NCI-H2029 (cell line): Measurements from ENCODE around the gene NFATC2IP.
"Not testable (repeated sequence)": the region's sequence is repeated elsewhere in the genome, so short reads cannot be mapped to it uniquely, and the experiment has no call there.

Source experiments
- DNase-seq: peaks from one replicate; lab custom pipeline; 2025; lab: John Stamatoyannopoulos, UW

Gene NFATC2IP

DNA sequence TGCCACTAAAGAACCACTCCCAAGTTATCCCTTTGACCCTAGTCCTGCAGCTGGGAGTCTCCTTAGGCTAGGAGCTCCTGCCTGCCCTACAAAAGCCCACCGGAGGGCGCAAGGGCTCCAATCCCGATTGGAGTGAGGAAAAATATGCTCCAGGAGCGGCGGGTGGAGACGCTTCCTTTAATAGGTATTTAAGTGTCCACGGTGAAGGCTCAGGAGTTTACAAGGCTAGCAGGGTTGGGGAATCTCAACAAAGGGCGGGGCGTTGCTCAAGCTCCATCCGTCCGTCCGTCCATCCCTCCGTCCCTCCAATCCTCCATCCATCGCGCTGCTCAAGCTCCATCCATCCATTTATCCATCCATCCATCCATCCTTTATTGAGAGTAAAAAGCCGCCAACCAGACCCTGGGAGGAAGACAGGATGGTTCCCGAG lies 23.3 kb downstream of the NFATC2IP start:
- peak; percentile 12 for DNase-seq

DNA sequence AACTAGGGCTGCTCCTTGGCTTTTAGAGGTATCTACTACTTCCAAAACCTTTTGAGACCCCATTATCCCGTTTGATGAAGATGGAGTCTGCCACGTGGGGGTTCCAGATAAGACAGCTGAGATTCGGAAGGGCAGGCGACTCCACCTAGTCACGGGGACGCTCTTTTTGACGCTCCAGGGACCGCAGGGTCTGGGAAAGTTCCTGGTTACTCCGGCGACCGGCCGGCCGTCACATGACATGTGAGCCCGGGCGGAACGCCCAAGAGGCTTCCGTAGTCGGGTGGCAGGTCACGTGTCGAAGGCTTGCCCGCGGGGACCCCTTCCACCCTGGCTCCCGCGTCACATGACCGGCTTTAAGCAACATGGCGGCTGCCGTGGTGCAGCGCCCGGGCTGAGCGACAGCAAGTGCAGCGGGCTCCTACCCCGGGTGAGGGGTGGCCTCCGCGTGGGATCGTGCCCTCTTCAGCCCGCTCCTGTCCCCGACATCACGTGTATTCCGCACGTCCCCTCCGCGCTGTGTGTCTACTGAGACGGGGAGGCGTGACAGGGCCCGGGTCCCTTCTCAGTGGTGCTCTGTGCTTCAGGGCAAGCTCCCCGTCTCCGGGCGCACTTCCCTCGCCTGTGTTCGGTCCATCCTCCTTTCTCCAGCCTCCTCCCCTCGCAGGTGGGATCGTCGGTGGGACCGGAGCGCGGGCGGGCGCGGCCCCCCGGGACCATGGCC lies 23.9 kb downstream of the NFATC2IP start, which contains the start of gene SPNS1:
Gene SPNS1 (plus strand): TSS at position 342 of the 721 bp plus-strand sequence. CDS start 374 bp downstream, at position 716.
- DNase-seq, result peak; percentile 91

DNA sequence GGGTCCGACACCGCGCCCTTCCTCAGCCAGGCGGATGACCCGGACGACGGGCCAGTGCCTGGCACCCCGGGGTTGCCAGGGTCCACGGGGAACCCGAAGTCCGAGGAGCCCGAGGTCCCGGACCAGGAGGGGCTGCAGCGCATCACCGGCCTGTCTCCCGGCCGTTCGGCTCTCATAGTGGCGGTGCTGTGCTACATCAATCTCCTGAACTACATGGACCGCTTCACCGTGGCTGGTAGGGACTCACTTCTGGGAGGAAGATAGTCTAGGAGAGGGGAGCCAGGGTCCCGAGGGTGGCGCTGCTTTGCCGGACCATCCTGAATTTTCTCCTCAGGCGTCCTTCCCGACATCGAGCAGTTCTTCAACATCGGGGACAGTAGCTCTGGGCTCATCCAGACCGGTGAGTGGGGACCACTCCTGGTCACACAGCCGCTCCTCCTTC lies 24.4 kb downstream of the NFATC2IP start:
- DNase-seq, result no peak

DNA sequence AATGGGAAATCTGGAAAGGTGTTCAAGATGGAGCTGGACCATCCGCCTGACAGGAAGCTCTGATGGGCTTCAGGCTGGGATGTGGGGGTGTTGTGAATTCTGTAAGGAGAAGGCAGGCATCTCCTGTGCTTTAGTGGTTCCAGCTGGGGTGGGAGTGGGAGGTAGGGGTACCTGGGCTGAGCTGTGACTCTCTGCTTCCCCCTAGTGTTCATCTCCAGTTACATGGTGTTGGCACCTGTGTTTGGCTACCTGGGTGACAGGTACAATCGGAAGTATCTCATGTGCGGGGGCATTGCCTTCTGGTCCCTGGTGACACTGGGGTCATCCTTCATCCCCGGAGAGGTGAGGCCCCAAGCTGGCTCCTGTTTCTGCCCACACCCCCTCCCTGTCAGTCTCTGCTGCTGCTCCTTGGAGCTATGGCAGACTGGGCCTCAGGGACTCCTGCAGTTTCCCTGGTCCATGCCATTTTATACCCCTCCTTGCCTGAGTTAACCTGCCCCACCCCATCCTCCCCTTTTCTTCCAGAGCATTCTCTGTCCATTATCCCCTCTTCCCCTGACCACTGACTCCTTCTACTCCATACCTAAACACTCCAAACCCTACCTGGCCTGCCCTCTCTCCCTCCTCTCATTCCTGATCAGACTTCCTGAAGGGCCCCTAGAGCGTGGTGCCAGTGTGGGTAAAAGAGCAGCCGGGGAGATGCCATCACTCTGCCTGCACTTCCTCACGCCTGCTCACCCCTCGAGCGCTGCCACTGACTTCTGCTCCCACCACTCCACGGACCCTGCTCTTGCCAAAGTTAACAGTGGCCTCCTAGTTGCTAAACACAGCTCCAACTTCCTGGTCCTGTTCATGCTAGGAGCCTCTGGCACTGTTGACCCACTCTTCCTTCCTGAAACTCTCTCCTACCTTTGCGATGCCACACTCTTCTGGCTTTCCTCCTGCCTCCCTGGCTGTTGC lies 27.2 kb downstream of the NFATC2IP start:
- DNase-seq, result peak; percentile 11

DNA sequence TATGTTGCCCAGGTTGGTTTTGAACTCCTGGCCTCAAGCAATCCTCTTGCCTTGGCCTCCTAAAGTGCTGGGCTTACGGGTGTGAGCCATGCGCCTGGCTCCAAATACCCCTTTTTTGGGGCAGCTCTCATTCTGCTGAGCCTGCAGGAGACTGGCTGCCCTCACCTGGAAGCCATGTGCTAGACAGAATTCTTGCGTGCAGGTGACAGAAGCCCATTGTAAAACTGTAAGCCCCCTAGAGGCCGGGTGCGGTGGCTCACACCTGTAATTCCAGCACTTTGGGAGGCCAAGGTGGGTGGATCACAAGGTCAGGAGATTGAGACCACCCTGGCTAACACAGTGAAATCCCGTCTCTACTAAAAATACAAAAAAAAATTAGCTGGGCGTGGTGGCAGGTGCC lies 29.6 kb downstream of the NFATC2IP start:
- not testable (repeated sequence) for DNase-seq

DNA sequence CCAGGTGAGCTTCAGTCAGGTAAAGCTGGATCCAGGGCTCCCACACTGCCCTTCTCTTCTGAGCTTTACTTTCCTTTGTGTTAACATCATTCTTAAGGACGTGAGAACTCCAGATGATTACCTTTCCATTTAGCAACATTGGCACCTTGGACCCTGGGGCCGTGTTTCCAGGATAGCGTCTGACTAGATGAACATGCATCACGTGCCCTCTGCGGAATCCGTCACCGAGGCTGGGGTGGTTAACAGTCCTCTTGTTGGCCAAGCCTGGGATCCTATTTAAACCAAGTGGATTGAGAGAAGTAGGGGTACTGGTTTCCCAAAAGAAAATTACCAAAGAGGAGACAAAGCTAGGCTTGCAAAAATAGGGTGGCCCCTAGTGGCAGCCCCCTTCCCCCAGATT lies 30.2 kb downstream of the NFATC2IP start:
- no peak for DNase-seq

DNA sequence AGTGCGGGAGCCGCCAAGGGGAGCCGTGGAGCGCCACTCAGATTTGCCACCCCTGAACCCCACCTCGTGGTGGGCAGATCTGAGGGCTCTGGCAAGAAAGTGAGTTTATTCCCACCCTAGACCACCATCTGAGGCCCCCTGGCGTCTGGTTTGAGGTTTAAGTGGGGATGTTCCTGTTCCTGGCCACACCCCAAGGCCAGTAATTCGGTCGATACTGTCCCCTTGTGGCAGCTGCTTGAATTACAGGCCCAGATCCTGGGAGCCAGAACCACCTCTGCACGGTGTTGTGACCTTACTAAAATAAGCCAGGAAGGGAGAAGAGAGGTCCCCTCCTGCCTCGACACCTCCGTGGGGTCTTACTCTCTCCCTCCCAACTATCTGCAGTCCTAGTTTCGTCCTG lies 30.8 kb downstream of the NFATC2IP start:
- DNase-seq, result no peak

DNA sequence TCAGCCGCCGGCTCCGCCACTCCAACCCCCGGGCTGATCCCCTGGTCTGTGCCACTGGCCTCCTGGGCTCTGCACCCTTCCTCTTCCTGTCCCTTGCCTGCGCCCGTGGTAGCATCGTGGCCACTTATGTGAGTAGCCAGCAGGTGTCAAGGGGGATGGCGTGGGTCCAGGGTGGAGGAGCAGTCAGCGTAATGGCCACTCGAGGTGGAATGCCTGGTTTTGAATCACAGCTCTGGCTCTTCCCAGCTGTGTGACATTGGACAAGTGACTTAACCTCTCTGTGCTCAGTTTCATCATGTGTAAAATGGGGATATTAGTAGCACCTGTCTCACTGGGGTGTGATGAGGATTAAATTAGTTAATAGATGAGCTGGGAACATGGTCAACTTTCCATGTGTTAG lies 31.7 kb downstream of the NFATC2IP start:
- DNase-seq, result no peak

DNA sequence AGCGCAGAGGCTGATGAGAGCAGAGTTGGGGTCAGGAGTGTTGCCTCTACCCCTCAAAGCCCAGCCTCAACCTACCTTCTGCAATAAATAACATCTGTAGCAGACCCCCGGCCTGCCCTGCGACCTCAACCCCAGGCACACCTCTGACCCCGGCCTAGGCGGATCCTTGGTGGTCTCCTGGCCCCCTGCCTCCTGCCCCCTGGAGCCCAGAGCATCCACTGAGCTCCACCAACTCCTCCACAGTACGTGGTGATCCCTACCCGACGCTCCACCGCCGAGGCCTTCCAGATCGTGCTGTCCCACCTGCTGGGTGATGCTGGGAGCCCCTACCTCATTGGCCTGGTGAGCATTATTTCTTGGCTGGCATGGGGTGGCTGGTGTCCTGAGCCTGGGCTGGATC lies 32.2 kb downstream of the NFATC2IP start:
- DNase-seq, result no peak

DNA sequence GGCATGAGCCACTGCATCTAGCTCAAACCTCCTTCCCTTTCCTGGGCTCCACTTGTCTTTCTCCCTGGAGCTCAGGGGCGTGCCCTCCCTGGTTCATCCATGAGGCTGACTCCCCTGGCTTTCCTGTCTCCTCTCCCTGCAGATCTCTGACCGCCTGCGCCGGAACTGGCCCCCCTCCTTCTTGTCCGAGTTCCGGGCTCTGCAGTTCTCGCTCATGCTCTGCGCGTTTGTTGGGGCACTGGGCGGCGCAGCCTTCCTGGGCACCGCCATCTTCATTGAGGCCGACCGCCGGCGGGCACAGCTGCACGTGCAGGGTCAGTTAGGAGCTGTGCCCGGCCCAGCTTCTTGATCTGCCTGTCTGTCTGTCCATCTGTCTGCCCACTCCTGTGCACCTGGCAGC lies 32.9 kb downstream of the NFATC2IP start:
- no peak for DNase-seq

DNA sequence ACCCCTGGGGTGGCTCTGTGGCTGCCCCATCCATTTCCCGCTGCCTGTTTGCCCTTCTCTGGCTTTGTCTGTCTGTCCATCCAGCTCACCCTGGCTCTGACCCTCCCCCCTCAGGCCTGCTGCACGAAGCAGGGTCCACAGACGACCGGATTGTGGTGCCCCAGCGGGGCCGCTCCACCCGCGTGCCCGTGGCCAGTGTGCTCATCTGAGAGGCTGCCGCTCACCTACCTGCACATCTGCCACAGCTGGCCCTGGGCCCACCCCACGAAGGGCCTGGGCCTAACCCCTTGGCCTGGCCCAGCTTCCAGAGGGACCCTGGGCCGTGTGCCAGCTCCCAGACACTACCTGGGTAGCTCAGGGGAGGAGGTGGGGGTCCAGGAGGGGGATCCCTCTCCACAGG lies 33.4 kb downstream of the NFATC2IP start:
- no peak for DNase-seq

DNA sequence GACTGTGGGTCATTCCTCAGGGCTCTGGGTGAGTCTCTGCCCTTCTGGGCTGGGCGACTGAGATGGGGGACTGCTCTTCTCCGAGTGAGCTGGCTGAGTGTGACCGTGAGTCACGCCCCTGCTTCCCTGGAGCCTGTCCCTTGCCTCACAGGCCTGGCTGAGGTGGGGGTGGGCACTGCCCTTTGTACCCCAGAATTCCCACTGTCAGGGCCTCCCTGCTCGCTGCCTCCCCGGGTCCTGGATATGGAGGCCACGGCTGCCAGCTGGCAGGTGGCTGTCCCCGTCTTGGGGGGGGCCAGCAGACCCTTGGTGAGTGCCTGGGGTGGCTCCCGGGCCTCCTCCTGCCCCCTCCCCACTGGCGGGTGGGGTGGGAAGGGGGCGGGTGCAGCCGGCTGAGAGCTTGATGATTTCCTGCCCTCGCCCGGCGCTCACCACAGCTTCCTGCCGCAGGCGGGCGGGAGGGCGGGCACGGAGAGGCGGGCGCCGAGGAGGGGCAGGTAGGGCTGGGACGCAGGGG lies 33.9 kb downstream of the NFATC2IP start, which contains the start of gene LAT:
Gene LAT (plus strand): TSS at position 434 of the 517 bp plus-strand sequence. CDS start 366 bp downstream, outside the sequence.
- no peak for DNase-seq

DNA sequence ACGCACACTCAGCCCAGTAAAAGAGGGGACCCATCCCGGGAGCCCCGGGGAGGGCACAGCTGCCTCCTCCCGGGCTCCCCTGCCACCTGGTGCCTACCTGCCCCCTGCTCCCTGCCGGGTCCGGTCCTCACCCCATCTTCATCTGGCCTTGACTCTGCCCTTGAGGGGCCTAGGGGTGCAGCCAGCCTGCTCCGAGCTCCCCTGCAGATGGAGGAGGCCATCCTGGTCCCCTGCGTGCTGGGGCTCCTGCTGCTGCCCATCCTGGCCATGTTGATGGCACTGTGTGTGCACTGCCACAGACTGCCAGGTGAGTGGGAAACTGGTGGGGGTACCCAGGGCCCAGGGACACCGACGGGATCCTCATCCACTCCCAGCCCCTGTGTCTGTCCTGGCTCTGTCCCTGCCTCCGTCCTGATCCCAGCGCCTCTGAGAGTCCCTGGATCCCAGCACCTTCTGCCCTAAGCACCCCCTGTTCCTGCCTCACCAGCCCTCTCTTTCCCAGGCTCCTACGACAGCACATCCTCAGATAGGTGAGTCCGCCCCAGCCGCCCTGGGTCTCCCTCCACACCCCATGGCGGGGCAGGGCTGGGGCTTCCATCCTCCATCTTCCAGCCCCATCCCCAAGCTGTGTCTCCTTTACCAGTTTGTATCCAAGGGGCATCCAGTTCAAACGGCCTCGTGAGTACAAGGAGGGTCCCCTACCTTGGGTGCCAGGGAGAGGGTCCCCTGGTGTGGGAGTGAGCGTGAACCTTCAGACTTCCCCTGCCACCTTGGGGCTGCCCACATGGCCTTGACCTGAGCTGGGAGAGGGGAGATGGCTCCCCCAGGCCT lies 34.7 kb downstream of the NFATC2IP start:
- DNase-seq, result no peak

DNA sequence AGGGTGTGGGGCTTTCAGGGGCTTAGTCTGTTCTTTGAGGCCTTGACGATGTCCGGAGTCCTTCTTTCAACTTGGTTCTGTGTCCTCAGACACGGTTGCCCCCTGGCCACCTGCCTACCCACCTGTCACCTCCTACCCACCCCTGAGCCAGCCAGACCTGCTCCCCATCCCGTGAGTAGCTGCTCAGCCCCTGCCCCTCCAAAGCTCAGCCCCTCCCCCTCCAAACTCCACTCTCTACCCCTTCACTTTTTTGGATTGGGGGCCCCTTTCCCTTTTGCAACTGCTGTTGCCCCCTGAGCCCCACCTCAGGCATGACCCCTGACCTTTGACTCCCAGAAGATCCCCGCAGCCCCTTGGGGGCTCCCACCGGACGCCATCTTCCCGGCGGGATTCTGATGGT lies 35.3 kb downstream of the NFATC2IP start:
- DNase-seq, result no peak

DNA sequence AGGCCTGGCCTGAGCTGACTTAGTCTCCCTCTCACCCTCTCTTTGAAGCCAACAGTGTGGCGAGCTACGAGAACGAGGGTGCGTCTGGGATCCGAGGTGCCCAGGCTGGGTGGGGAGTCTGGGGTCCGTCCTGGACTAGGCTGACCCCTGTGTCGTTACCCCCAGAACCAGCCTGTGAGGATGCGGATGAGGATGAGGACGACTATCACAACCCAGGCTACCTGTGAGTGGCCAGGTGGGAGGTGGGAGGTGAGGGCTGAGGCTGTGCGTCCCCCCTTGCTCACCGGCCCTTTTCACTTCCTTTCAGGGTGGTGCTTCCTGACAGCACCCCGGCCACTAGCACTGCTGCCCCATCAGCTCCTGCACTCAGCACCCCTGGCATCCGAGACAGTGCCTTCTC lies 35.8 kb downstream of the NFATC2IP start:
- no peak for DNase-seq

DNA sequence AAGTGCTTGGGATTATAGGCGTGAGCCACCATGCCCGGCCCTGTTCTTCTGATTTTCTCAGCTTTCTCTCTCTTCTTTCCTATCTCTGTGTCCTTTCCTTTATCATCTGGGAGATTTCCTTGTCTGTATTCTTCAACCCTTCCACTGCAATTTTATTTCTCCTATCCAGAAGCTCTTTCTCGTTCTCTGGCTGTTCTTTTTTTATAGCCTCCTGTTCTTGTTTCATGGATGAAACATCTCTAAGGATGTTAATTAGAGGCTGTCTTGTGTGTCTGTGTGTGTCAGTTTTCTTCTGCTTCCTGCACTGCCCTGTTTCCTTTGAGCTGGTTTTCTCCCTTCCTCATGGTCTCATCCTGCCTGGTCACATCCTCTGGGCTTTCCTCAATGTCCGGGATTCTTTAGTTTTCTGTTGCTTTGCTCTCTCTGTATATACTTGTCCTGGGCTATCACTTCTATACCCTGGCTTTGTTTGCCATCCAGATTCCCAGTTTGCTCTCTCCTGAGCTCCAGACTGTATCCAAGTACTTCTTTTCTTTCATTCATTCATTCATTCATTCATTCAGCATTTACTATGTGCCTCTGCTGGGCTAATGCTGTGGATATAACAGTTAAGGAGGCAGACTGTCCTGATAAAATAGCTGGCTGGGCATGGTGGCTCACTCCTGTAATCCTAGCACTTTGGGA lies 36.6 kb downstream of the NFATC2IP start:
- no peak for DNase-seq

DNA sequence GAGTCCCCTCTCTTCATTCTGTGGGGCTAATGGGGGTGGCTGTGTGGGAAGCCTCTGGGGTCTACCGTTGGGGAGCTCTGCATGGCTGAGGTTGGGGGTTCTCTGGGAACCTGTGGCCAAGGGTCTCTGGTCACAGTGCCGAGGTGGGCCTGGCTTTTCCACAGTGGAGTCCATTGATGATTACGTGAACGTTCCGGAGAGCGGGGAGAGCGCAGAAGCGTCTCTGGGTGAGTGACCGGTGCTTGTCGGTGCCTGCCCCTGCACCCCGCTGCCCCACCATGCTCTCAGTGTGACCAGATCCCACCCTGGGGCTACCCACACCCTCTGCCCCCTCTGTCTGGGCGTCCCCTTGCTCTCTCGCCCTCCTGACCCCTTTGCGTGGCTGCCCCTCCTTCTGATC lies 38.6 kb downstream of the NFATC2IP start:
- DNase-seq, result no peak

DNA sequence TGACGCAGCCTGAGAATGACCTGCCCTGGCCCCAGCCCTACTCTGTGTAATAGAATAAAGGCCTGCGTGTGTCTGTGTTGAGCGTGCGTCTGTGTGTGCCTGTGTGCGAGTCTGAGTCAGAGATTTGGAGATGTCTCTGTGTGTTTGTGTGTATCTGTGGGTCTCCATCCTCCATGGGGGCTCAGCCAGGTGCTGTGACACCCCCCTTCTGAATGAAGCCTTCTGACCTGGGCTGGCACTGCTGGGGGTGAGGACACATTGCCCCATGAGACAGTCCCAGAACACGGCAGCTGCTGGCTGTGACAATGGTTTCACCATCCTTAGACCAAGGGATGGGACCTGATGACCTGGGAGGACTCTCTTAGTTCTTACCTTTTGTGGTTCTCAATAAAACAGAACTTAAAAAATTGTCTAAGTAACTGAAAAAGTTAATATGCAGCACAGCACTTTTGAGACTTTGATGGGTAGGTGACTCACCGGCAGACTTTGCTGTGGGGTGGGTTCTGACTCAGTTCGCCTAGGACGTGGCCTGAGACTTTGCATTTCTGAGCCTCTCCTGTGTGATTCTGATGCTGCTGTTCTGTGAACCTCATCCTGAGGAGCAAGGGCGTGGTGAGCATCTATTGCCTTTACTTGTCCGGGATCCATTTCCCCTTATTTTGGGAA lies 39.8 kb downstream of the NFATC2IP start:
- DNase-seq, result no peak

DNA sequence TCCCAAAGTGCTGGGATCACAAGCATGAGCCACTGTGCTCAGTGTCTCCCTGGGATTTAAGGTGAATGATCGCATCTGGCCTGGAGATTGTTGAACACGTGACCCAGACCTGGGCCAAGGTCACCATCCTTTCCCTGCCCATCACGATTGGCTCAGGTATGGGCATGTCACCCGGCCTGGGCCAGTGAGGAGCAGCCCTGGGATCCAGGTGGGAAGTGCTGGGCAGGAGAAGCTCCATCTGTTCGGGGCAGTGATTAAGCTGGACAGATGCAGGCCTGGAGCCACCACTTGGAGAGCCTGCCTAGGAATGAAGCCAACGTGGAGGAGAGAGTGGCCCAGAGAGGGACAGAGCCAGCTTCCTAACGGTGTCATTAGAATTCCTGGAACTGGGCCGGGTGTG lies 41.0 kb downstream of the NFATC2IP start:
- DNase-seq, result no peak

DNA sequence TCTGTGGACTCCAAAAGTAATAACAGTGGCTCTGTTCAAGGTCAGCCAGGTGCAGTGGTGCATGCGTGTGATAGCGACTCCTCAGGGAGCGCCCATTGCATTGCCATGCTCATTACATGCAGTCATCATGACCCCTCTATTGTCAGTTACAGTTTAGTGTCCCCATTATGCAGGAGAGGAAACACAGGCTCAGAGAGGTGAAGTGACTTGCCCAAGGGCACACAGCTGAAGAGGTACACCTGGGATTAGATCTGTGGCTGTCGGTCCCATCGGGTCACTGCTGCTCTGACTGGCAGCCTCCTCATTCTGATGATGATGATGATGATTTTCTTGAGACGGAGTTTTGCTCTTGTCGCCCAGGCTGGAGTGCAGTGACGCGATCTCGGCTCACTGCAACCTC lies 41.8 kb downstream of the NFATC2IP start:
- no peak for DNase-seq

DNA sequence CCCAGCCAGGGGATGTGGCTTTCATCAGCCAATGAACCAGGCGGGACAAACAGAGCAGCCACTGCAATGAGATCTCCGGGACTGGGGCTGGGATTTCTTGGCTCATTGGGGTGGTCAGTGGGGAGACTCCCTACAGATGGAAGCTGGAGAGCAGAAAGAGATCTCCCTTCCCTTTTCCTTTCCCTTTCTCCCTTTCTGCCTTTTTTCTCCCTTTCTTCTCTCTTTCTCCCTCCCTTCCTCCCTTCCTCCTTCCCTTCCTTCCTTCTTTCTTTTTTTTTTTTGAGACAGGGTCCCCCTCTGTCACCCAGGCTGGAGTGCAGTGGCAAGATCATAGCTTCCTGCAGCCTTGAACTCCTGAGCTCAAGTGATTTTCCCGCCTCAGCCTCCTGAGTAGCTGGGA lies 48.1 kb downstream of the NFATC2IP start:
- DNase-seq, result no peak
